Measurements from ENCODE around the gene DOK6. TPM values are rescaled to one million over a fixed set of nuclear protein-coding genes. Genes with fewer than 3 reads are reported as not detected.

The DOK6 gene
- under 0.01 and 1.0 TPM in 2 replicates for total RNA-seq

GRCh38 chr18:69400253-69400975 is at the start of gene DOK6:
TSS of gene DOK6 (plus strand) at chr18:69400888.

